Activated gamma-delta T cell (primary cell): ENCODE results near the gene HORMAD1.
"Not testable (repeated sequence)": the region's sequence is repeated elsewhere in the genome, so short reads cannot be mapped to it uniquely, and the experiment has no call there.

Source experiments
- DNase-seq: peaks from one replicate; lab custom pipeline; 2025; lab: John Stamatoyannopoulos, UW
- total RNA-seq, 2 donors: gene quantifications; one replicate each; lab custom pipeline; 2026; lab: John Stamatoyannopoulos, UW

Gene HORMAD1
- 0.22 to 0.46 reads per million in 2 donors for total RNA-seq

- DNase-seq = no peak
Observed at GRCh38 chr1:150720703-150721102, at the start of gene HORMAD1. HORMAD1 (minus strand) TSS chr1:150720895; CDS start chr1:150719505, 1,390 bp downstream.

DNA sequence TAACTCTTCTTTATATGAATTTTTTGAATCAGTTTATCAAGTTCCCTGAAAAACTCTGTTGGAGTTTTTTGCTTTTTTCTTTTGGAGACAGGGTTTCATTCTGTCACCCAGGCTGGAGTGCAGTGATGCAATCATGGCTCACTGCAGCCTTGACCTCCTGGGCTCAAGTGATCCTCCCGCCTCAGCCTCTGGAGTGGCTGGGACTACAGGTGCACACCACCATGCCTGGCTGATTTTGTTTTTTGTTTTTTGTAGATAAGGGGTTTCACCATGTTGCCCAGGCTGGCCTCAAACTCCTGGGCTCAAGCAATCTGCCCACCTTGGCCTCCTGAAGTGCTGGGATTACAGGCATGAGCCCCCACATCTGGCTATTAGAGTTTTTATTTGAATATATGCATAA, 47.0 kb upstream of the HORMAD1 start:
- not testable (repeated sequence) for DNase-seq

GRCh38 chr1:150765977-150766301, 45.2 kb upstream of the HORMAD1 start:
- DNase-seq = not testable (repeated sequence)

GRCh38 chr1:150765296-150765976, 44.7 kb upstream of the HORMAD1 start, which contains the start of gene CTSS:
CTSS (minus strand) TSS chr1:150765778; CDS start chr1:150764763, 1,015 bp downstream.
- no peak for DNase-seq

GRCh38 chr1:150764617-150765101, 44.0 kb upstream of the HORMAD1 start:
- no peak for DNase-seq

DNA sequence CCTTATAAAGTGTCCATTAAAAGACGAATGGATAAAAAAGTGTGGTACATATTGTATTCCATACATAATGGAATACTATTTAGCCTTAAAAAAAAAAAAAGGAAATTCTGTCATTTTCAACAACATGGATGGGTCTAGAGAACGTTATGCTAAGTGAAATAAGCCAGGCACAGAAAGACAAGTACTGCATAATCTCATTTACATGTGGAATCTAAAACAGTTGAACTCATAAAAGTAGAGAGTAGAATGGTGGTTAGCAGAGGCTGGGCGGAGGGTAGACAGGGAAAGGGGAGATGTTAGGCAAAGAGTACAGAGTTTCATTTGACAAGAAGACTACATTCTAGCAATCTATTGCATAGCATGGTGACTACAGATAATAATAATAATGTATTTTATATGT, 42.3 kb upstream of the HORMAD1 start:
- no peak for DNase-seq

GRCh38 chr1:150762552-150762951, 41.9 kb upstream of the HORMAD1 start:
- no peak for DNase-seq

DNA sequence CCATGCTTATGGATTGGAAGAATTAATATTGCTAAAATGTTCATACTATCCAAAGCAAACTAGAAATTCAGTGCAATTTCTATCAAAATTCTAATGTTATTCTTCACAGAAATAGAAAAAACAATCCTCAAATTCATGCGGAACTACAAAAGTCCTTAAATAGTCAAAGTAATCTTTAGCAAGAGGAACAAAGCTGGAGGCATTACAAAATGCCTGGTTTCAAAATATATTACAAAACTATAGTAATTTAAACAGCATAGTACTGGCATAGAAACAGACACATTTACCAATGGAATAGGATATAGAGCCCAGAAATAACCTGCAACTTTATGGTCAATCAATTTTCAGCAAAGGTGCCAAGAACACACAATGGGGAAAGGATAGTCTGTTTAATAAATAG, 41.1 kb upstream of the HORMAD1 start:
- DNase-seq = no peak

DNA sequence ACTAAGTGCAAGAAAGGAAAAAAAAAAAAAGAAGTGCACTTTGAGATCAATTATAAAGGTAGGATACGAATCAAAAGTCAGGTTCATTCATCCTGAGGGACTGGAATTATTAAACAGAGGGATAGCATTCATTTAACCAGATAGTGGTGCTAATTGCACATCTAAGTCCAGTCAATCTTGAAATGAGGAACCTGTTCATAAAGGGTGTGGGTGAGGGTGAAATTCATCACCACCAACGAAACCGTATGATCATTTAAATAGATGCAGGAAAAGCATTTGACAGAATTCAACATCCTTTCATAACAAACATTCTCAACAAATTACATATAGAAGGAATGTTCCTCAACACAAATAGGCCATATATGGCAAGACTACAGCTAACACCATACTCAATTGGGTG, 39.3 kb upstream of the HORMAD1 start:
- no peak for DNase-seq

- no peak for DNase-seq
Observed at GRCh38 chr1:150753416-150753815, 32.7 kb upstream of the HORMAD1 start.

- DNase-seq = no peak
Observed at GRCh38 chr1:150751443-150751842, 30.7 kb upstream of the HORMAD1 start.

DNA sequence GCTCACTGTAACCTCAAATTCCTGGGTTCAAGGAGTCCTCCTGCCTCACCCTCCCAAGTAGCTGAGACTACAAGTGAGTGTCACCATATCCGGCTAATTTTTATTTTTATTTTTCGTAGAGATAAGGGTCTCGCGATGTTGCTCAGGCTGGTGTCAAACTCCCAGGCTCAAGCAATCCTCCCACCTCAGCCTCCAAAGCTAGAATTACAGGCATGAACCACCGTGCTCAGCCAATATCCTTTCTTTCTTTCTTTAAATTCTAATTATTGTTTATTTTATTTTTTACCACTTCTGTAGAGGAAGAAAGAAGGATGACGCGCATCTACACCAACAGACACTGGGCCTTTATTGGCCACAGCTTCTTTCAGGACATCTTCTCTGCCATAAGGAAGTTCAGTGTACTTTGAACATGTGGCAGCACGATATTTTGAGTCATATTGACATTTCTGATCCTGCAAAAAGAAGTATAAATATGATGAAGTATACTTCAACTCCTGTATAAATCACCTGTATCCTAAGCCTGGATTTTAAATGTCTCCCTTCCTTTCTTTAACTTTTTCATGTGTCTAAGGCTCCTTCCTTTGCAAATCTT, 29.1 kb upstream of the HORMAD1 start:
- DNase-seq = no peak

DNA sequence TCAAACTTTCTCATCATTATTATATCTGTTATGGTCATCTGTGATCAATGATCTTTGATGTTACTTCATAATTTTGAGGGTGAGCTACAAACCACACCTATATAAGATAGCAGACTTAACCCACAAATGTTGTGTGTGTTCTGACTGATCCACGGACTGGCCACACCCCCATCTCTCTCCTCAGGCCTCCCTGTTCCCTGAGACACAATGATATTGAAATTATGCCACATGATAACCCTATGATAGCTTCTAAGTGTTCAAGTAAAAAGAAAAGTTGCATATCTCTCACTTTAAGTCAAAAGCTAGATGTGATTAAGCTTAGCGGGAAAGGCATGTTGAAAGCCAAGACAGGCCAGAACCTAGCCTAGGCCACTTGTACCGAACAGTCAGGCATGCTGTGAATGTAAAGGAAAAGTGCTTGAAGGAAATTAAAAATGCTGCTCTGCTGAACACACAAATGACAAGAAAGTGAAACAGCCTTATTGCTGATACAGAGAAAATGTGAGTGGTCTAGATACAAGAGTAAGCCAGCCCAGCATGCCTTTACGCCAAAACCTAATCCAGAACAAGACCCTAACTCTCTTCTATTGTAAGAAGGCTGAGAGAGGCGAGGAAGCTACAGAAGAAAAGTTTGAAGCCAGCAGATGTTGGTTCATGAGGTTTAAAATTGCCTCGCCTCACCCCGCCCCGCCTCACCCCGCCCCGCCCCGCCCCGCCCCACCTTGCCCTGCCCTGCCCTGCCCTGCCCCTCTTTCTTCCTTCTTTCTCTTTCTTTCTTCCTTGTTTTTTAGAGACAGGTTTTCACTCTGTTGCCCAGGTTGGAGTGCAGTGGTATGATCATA, 28.4 kb upstream of the HORMAD1 start:
- DNase-seq = no peak

DNA sequence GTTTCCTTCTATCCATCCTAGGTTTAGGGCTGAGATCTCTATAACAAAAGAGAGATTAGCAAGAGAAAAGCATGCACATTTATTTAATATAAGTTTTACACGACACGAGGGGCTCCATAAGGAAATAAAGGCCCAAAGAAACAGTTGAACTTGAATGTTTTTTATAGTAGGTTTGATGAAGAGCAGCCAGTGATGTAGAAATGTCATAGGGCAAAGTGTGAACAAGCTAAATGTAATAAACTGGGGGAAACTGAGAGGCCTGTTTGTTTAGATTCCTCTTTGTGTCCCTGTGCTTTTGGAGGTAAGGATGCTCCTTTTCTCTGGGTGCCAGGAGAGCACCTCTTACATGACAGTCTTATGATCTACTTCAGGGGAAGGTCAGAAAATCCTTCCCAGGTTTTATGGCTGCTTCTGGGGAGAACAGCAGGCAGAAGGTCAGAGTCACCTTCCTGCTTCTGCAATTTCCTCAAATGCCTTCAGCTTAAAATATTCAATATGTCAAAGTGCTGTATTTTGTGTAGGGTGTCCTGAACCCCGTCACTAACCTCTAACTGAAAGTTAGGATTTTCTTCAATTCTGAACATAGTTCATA, 9.5 kb upstream of the HORMAD1 start:
- DNase-seq = no peak

GRCh38 chr1:150724336-150724735, 3.6 kb upstream of the HORMAD1 start:
- no peak for DNase-seq

- no peak for DNase-seq
Observed at GRCh38 chr1:150720098-150720497, 597 bp downstream of the HORMAD1 start.

- no peak for DNase-seq
Observed at GRCh38 chr1:150718225-150718891, 2.3 kb downstream of the HORMAD1 start.

GRCh38 chr1:150709031-150709430, 11.7 kb downstream of the HORMAD1 start:
- not testable (repeated sequence) for DNase-seq

DNA sequence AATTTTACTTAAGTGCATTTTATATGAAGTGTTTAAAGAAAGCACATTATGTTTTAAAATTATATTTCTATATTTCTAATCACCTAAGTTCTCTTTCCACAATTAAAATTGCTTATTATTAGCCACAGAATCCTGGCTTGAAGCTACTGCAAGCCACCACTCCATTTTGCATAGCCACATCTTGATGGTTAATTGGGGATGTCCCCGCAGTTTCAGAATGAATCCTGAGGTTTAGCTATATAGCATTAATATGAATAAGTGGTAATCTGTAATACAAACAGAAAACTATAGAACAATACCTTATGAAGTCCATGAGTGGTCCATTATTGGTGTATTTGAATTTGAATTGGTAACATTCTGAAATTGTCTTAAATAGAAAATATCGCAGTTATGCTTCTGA, 12.1 kb downstream of the HORMAD1 start:
- DNase-seq = no peak

- no peak for DNase-seq
Observed at GRCh38 chr1:150706091-150706490, 14.6 kb downstream of the HORMAD1 start.

DNA sequence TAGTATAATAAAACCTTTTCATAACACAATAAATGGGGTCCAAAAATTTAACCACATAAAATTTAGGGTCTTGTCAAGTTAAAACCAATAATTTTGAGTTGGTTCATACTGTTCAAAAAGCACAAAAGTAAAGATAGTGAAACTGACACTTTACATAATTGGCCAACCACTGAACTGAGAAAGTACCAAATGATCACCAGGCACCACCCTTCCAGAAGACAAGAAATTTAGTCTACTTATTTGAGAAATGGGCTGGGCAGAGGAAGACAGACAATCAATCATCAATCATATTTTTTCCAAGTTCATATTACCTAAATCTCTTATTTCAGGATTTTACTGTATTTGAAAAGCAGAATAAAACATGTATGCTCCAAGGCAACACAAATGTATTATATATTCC, 17.3 kb downstream of the HORMAD1 start:
- no peak for DNase-seq
